Suprapubic skin (tissue), 4 donors: Measurements from ENCODE around the gene JAZF1. TPM values are rescaled to one million over a fixed set of nuclear protein-coding genes. Genes with fewer than 3 reads are reported as not detected.
A peak's percentile ranks its signal among the peaks of the same experiment; 100 is the strongest.

Experiments
- DNase-seq, 2 donors: peaks; one replicate each; pipeline ENCODE4 v3.0.0-alpha.2; 2019; ENCODE audit warnings: low spot score in 2 of 2
- H3K27ac ChIP-seq: fragments of 200-600 bp; sonication (generic); one replicate; pipeline ENCODE4 v1.5.1; 2019
- H3K27me3 ChIP-seq: fragments of 200-600 bp; sonication (generic); one replicate; pipeline ENCODE4 v1.5.1; 2019
- H3K36me3 ChIP-seq: fragments of 200-600 bp; sonication (generic); one replicate; pipeline ENCODE4 v1.5.1; 2019
- H3K4me1 ChIP-seq: fragments of 200-600 bp; sonication (generic); one replicate; pipeline ENCODE4 v1.5.1; 2019
- H3K4me3 ChIP-seq: fragments of 200-600 bp; sonication (generic); one replicate; pipeline ENCODE4 v1.5.1; 2019; ENCODE audit warnings: mild to moderate bottlenecking
- H3K9me3 ChIP-seq: fragments of 200-600 bp; sonication (generic); one replicate; pipeline ENCODE4 v1.5.1; 2019
- CTCF ChIP-seq, 2 donors: fragments of 200-600 bp in 1 of 2; fragments of 450-650 bp in 1 of 2; sonication (generic) in 1 of 2; IDR thresholded peaks; one replicate each; pipeline ENCODE4 v1.5.1; 2016 to 2019; ENCODE audit warnings: antibody characterized with exemption in 2 of 2, mild to moderate bottlenecking in 1 of 2, moderate library complexity in 1 of 2
- EP300 ChIP-seq: sonication (generic); formaldehyde crosslinking; IDR thresholded peaks from one replicate; pipeline ENCODE4 v1.6.1; 2017; ENCODE audit warnings: antibody characterized with exemption
- POLR2A ChIP-seq, 2 donors: fragments of 450-650 bp; IDR thresholded peaks; one replicate each; pipeline ENCODE4 v1.6.1; 2017; ENCODE audit warnings: antibody characterized with exemption in 2 of 2, mild to moderate bottlenecking in 2 of 2, moderate library complexity in 2 of 2
- POLR2AphosphoS5 ChIP-seq, 3 donors: sonication (generic); formaldehyde crosslinking; IDR thresholded peaks; one replicate each; pipeline ENCODE4 v1.6.1; 2017; ENCODE audit warnings: antibody characterized with exemption in 3 of 3
- WGBS: methylation state at CpG from one replicate; pipeline ENCODE4 v1.1.5; 2018; 5-methylcytosine and 5-hydroxymethylcytosine counted together
- total RNA-seq, 4 donors: library from RNA; depleted of rRNA; stranded (reverse); fragments of >200 nt; gene quantifications; one replicate each; pipeline ENCODE4 v1.1.0, GENCODE V29; 2016

The JAZF1 gene
- total RNA-seq, 4 donors from 2014 or later, result 5.0 to 8.4 (median 7.4) TPM

GRCh38 chr7:27955011-27955410 lies 225.6 kb downstream of the JAZF1 start:
- WGBS, result 73% methylated on average over 3 of the region's 3 CpGs

GRCh38 chr7:27953777-27954176 lies 226.8 kb downstream of the JAZF1 start:
- Histone ChIP-seq H3K27ac (no peak overlapping the region), H3K27me3 (no peaks in the 10 kb centered on the region), H3K4me1 (peaks cover 22% of the 10 kb centered on the region), H3K36me3 (no peaks in the 10 kb centered on the region), H3K9me3 (no peaks in the 10 kb centered on the region), H3K4me3 (no peak overlapping the region)
- 100% methylated on average over 1 of the region's 1 CpG for WGBS
- DNase-seq, result no peak
- TF ChIP-seq EP300 (no peak), CTCF (IDR thresholded peaks at IDR 0.05) (no peak), POLR2A (IDR thresholded peaks at IDR 0.05) (no peak), POLR2AphosphoS5 (IDR thresholded peaks at IDR 0.05) (no peak)

More at GRCh38 chr7:27955011-27955410, 225.6 kb downstream of the JAZF1 start:
- H3K4me3 ChIP-seq, result no peak overlapping the region
- H3K4me1 ChIP-seq, result peaks cover 22% of the 10 kb centered on the region
- H3K9me3 ChIP-seq, result no peaks in the 10 kb centered on the region
- no peaks in the 10 kb centered on the region for H3K36me3 ChIP-seq
- DNase-seq, result no peak
- H3K27ac ChIP-seq, result no peak overlapping the region
- TF ChIP-seq POLR2A (IDR thresholded peaks at IDR 0.05), result no peak
- TF ChIP-seq CTCF (IDR thresholded peaks at IDR 0.05), result no peak
- TF ChIP-seq POLR2AphosphoS5 (IDR thresholded peaks at IDR 0.05), result no peak
- TF ChIP-seq EP300, result no peak
- no peaks in the 10 kb centered on the region for H3K27me3 ChIP-seq

- DNase-seq, result no peak
- WGBS, result 64% methylated on average over 1 of the region's 1 CpG
- peaks cover 22% of the 10 kb centered on the region for H3K4me1 ChIP-seq
- no peaks in the 10 kb centered on the region for H3K9me3 ChIP-seq
- no peaks in the 10 kb centered on the region for H3K27me3 ChIP-seq
- no peaks in the 10 kb centered on the region for H3K36me3 ChIP-seq
- no peak overlapping the region for H3K4me3 ChIP-seq
- no peak overlapping the region for H3K27ac ChIP-seq
- no peak for TF ChIP-seq CTCF (IDR thresholded peaks at IDR 0.05)
- TF ChIP-seq EP300, result no peak
- TF ChIP-seq POLR2AphosphoS5 (IDR thresholded peaks at IDR 0.05), result no peak
- TF ChIP-seq POLR2A (IDR thresholded peaks at IDR 0.05), result no peak
These were observed 227.2 kb downstream of the JAZF1 start for GRCh38 chr7:27953361-27953760.

GRCh38 chr7:27952456-27953285 lies 227.9 kb downstream of the JAZF1 start:
- WGBS, result 63% methylated on average over 3 of the region's 3 CpGs
- no peak for DNase-seq
- Histone ChIP-seq H3K36me3 (no peaks in the 10 kb centered on the region), H3K4me1 (peaks cover 26% of the 10 kb centered on the region), H3K9me3 (no peaks in the 10 kb centered on the region), H3K27ac (peak overlapping the region; percentile 31), H3K4me3 (no peak overlapping the region), H3K27me3 (no peaks in the 10 kb centered on the region)
- TF ChIP-seq POLR2A (IDR thresholded peaks at IDR 0.05) (no peak), CTCF (IDR thresholded peaks at IDR 0.05) (no peak), EP300 (no peak)

- DNase-seq, result no peak
- Histone ChIP-seq H3K9me3 (no peaks in the 10 kb centered on the region), H3K27me3 (no peaks in the 10 kb centered on the region), H3K36me3 (no peaks in the 10 kb centered on the region), H3K4me1 (peaks cover 27% of the 10 kb centered on the region), H3K27ac (no peak overlapping the region), H3K4me3 (no peak overlapping the region)
- TF ChIP-seq POLR2A (IDR thresholded peaks at IDR 0.05) (no peak), EP300 (no peak), CTCF (IDR thresholded peaks at IDR 0.05) (no peak), POLR2AphosphoS5 (IDR thresholded peaks at IDR 0.05) (no peak)
- 80% methylated on average over 3 of the region's 3 CpGs for WGBS
These were observed 230.5 kb downstream of the JAZF1 start for GRCh38 chr7:27950123-27950522.
